GM12878 (cell line): ENCODE data around the gene AGAP1. TPM values are rescaled to one million over a fixed set of nuclear protein-coding genes. Genes with fewer than 3 reads are reported as not detected.

Experiments used
- ATAC-seq: fragments of 200-7000 bp; cut with Tn5 transposase; 3 replicates; pipeline ENCODE4 v1.9.1; 2020; ENCODE audit warnings: mild to moderate bottlenecking, moderate library complexity
- BruUV-seq: library from RNA; stranded (reverse); fragments of 400-500 nt; replicated peaks from 2 replicates; lab custom pipeline; 2021; lab: Mats Ljungman, UMichigan
- CTCF ChIA-PET: fragments of 300-600 bp; sonication (Branson Sonifier 250); formaldehyde crosslinking; extraction: SDS; loops from one replicate; lab custom pipeline; 2021; ENCODE audit warnings: inconsistent platforms; lab: Yijun Ruan, JAX
- POLR2A ChIA-PET: fragments of 350-600 bp; formaldehyde crosslinking; extraction: SDS; loops from one replicate; lab custom pipeline; 2021; ENCODE audit warnings: inconsistent platforms; lab: Charles Lee
- RAD21 ChIA-PET: fragments of 300-600 bp; sonication (Branson Sonifier 250); formaldehyde crosslinking; loops from one replicate; lab custom pipeline; 2023; ENCODE audit warnings: antibody characterized with exemption; ENCODE audit not compliant: unreplicated experiment; lab: Charles Lee
- SMC1A ChIA-PET: fragments of 300-600 bp; sonication (Branson Sonifier 250); formaldehyde crosslinking; loops from one replicate; lab custom pipeline; 2023; ENCODE audit not compliant: unreplicated experiment, uncharacterized antibody; lab: Charles Lee
- DNase-seq: peaks from one replicate; pipeline ENCODE4 v3.0.0-alpha.2; 2011; ENCODE audit warnings: low read depth, low spot score
- FAIRE-seq: peaks from 3 replicates; lab custom pipeline; 2011; peaks lifted over from hg19 to GRCh38; lab: Jason Lieb, UNC
- H2AFZ ChIP-seq: 2 replicates; pipeline ENCODE4 v1.6.0; 2011; ENCODE audit warnings: low read depth, low read length, control low read depth; ENCODE audit not compliant: control insufficient read depth
- H3K27ac ChIP-seq: 2 replicates; pipeline ENCODE4 v1.5.1; 2011; ENCODE audit warnings: control low read depth; ENCODE audit not compliant: control insufficient read depth, insufficient read depth
- H3K27me3 ChIP-seq, 2 experiments: replicated peaks in 1 of 2; 2 replicates each; pipeline versions ENCODE4 v1.6.0 to v1.6.1; 2011; ENCODE audit warnings: low read length in 1 of 2; ENCODE audit not compliant: control insufficient read depth in 2 of 2, insufficient read depth in 2 of 2
- H3K36me3 ChIP-seq, 2 experiments: 2 replicates each; pipeline ENCODE4 v1.5.1; 2011; ENCODE audit warnings: low read length in 1 of 2; ENCODE audit not compliant: control insufficient read depth in 2 of 2, insufficient read depth in 2 of 2
- H3K4me1 ChIP-seq: 2 replicates; pipeline ENCODE4 v1.6.1; 2011; ENCODE audit warnings: mild to moderate bottlenecking, low read length, moderate library complexity, mixed read lengths; ENCODE audit not compliant: control insufficient read depth, insufficient read depth
- H3K4me2 ChIP-seq: 2 replicates; pipeline ENCODE4 v1.6.0; 2011; ENCODE audit warnings: control low read depth; ENCODE audit not compliant: control insufficient read depth, insufficient read depth
- H3K4me3 ChIP-seq: fragments of 200-600 bp; sonication (generic); 2 replicates; pipeline ENCODE4 v1.5.1; 2016
- H3K79me2 ChIP-seq: 2 replicates; pipeline ENCODE4 v1.6.0; 2011; ENCODE audit warnings: low read length; ENCODE audit not compliant: control insufficient read depth, insufficient read depth
- H3K9ac ChIP-seq: 2 replicates; pipeline ENCODE4 v1.8.0; 2011; ENCODE audit warnings: low read length, control low read depth, mixed read lengths; ENCODE audit not compliant: control insufficient read depth, insufficient read depth
- H3K9me3 ChIP-seq: replicated peaks from 3 replicates; pipeline ENCODE4 v1.5.1; 2011; ENCODE audit warnings: mild to moderate bottlenecking, low read length; ENCODE audit not compliant: control insufficient read depth, insufficient read depth
- H4K20me1 ChIP-seq: 2 replicates; pipeline ENCODE4 v1.6.0; 2011; ENCODE audit not compliant: control insufficient read depth, insufficient read depth
- BACH1 ChIP-seq: fragments of 450-650 bp; IDR thresholded peaks from 2 replicates; pipeline ENCODE4 v1.6.1; 2017; ENCODE audit warnings: mild to moderate bottlenecking, borderline replicate concordance
- BCL11A ChIP-seq: IDR thresholded peaks from 2 replicates; pipeline ENCODE4 v1.6.1; 2011; ENCODE audit warnings: low read depth, low read length
- CBX5 ChIP-seq: sonication (generic); IDR thresholded peaks from 2 replicates; pipeline ENCODE4 v1.6.1; 2016; ENCODE audit warnings: low read depth, moderate library complexity, mild to moderate bottlenecking, inconsistent platforms
- DPF2 ChIP-seq: fragments of 450-650 bp; IDR thresholded peaks from 2 replicates; pipeline ENCODE4 v1.6.1; 2017; ENCODE audit warnings: mild to moderate bottlenecking
- GATAD2B ChIP-seq: fragments of 450-650 bp; conservative IDR thresholded peaks from 2 replicates; pipeline ENCODE4 v1.6.1; 2017; ENCODE audit warnings: low read depth, mild to moderate bottlenecking, moderate library complexity
- IKZF2 ChIP-seq, 2 experiments: fragments of 450-650 bp; IDR thresholded peaks; 2 replicates each; pipeline ENCODE4 v1.6.1; 2017; ENCODE audit warnings: mild to moderate bottlenecking in 2 of 2, moderate library complexity in 2 of 2
- NFIC ChIP-seq: IDR thresholded peaks from 2 replicates; pipeline ENCODE4 v1.6.1; 2012; ENCODE audit warnings: low read depth, mild to moderate bottlenecking, inconsistent platforms, low read length, moderate library complexity
- NRF1 ChIP-seq: conservative IDR thresholded peaks from 2 replicates; pipeline ENCODE4 v1.6.1; 2011; ENCODE audit warnings: mild to moderate bottlenecking, low read depth, low read length, improper control_type of control experiment
- POU2F2 ChIP-seq: IDR thresholded peaks from 3 replicates; pipeline ENCODE4 v1.6.1; 2011; ENCODE audit warnings: low read depth, mild to moderate bottlenecking, low read length, borderline replicate concordance
- RELB ChIP-seq: fragments of 450-650 bp; IDR thresholded peaks from 2 replicates; pipeline ENCODE4 v1.6.1; 2017; ENCODE audit warnings: low read depth, mild to moderate bottlenecking, moderate library complexity
- ZNF207 ChIP-seq: fragments of 450-650 bp; IDR thresholded peaks from 2 replicates; pipeline ENCODE4 v1.6.1; 2014; ENCODE audit warnings: antibody characterized with exemption, mild to moderate bottlenecking, borderline replicate concordance
- ZNF622 ChIP-seq: fragments of 450-650 bp; IDR thresholded peaks from 2 replicates; pipeline ENCODE4 v1.6.1; 2017; ENCODE audit warnings: mild to moderate bottlenecking, inconsistent platforms
- WGBS: methylation state at CpG from one replicate; pipeline ENCODE4 v1.1.6; 2016; ENCODE audit warnings: low lambda C conversion rate; ENCODE audit not compliant: insufficient replicate concordance, insufficient coverage; ENCODE audit errors: missing lambda C conversion rate; 5-methylcytosine and 5-hydroxymethylcytosine counted together
- in situ Hi-C: fragments of 300-500 bp; cut with MboI; formaldehyde crosslinking; loops from 9 replicates; pipeline ENCODE4 v1.14.3; 2018; ENCODE audit warnings: mixed read lengths
- intact Hi-C: fragments of 100-400 bp; cut with micrococcal nuclease; formaldehyde crosslinking; loops from one replicate; pipeline ENCODE4 v1.14.2; 2022; ENCODE audit not compliant: unreplicated experiment
- polyA plus RNA-seq, 11 experiments: library from polyadenylated mRNA; depleted of rRNA in 4 of 11; unstranded in 6 of 11; stranded (reverse) in 5 of 11; fragments of >200 nt; fragmentation: Nextera tagmentation in 4 of 11; fragmentation: Illumina TruSeq in 1 of 11; extraction: Ambion mirVana in 4 of 11; extraction: Trizol in 1 of 11; gene quantifications; 1 replicate in 1 of 11; 2 replicates in 10 of 11; pipeline versions ENCODE4 v1.2.1 to v1.2.3, GENCODE V29; 2011 to 2016; ENCODE audit warnings: inconsistent platforms in 2 of 11, missing spikeins in 2 of 11, low read depth in 1 of 11
- total RNA-seq, 4 experiments: library from RNA; depleted of rRNA in 3 of 4; stranded (reverse); fragments of >200 nt in 3 of 4; fragmentation: Illumina TruSeq in 1 of 4; extraction: Trizol in 1 of 4; gene quantifications; 2 replicates each; pipeline versions ENCODE4 v1.2.1 to v1.2.3, GENCODE V29; 2013 to 2021
- TF ChIP-seq, protein P1 (sequence below): fragments of 450-650 bp; formaldehyde crosslinking; IDR thresholded peaks from 2 replicates; pipeline ENCODE4 v1.4.0; 2022; ENCODE audit warnings: mild to moderate bottlenecking, moderate library complexity

The AGAP1 gene
- total and polyA plus RNA-seq, 10 of the 15 experiments (the other 5 are each of a cell fraction or from before 2014, with no cell fraction given): 0.05 to 0.15 (median 0.06) TPM; not detected in 7

GRCh38 chr2:235834781-235835180 is 340.9 kb downstream of the AGAP1 start:
- ATAC-seq (no peak), DNase-seq (no peak), FAIRE-seq (no peak)
- no TSS peak for BruUV-seq
- WGBS: 51% methylated on average over 16 of the region's 16 CpGs
- CTCF ChIA-PET: no interaction called here
- Histone ChIP-seq H3K9me3 (no peaks in the 10 kb centered on the region), H3K4me2 (no peak overlapping the region), H3K4me3 (no peak overlapping the region), H3K9ac (no peak overlapping the region), H3K79me2 (no peaks in the 10 kb centered on the region), H2AFZ (no peak overlapping the region), H3K4me1 (no peaks in the 10 kb centered on the region), H3K27ac (no peak overlapping the region), H3K27me3 (no peaks in the 10 kb centered on the region), H4K20me1 (no peaks in the 10 kb centered on the region), H3K36me3 (no peaks in the 10 kb centered on the region)
- no peak for TF ChIP-seq IKZF2 (IDR thresholded peaks at IDR 0.05)
- no peak for TF ChIP-seq GATAD2B
- TF ChIP-seq RELB: no peak
- TF ChIP-seq, protein P1, sequence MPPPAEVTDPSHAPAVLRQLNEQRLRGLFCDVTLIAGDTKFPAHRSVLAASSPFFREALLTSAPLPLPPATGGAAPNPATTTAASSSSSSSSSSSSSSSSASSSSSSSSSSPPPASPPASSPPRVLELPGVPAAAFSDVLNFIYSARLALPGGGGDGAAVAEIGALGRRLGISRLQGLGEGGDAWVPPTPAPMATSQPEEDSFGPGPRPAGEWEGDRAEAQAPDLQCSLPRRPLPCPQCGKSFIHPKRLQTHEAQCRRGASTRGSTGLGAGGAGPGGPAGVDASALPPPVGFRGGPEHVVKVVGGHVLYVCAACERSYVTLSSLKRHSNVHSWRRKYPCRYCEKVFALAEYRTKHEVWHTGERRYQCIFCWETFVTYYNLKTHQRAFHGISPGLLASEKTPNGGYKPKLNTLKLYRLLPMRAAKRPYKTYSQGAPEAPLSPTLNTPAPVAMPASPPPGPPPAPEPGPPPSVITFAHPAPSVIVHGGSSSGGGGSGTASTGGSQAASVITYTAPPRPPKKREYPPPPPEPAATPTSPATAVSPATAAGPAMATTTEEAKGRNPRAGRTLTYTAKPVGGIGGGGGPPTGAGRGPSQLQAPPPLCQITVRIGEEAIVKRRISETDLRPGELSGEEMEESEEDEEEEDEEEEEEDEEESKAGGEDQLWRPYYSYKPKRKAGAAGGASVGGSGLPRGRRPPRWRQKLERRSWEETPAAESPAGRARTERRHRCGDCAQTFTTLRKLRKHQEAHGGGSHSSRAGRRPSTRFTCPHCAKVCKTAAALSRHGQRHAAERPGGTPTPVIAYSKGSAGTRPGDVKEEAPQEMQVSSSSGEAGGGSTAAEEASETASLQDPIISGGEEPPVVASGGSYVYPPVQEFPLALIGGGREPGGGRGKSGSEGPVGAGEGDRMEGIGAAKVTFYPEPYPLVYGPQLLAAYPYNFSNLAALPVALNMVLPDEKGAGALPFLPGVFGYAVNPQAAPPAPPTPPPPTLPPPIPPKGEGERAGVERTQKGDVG (CRISPR knock-in tag): no peak
- TF ChIP-seq NFIC: no peak
- TF ChIP-seq BCL11A: no peak
- TF ChIP-seq CBX5: no peak
- no peak for TF ChIP-seq DPF2
- no peak for TF ChIP-seq POU2F2
- no peak for TF ChIP-seq ZNF622
- no peak for TF ChIP-seq BACH1
- TF ChIP-seq ZNF207: no peak
- TF ChIP-seq NRF1: no peak
- POLR2A ChIA-PET: no interaction called here
- SMC1A ChIA-PET: no interaction called here
- intact Hi-C loops (no loop called here), in situ Hi-C loops (no loop called here)
- RAD21 ChIA-PET: no interaction called here
